GM19351 (cell line): Measurements from ENCODE around the gene STPG2.
A peak's percentile ranks its signal among the peaks of the same experiment; 100 is the strongest.

Source experiments
- ATAC-seq: cut with Tn5 transposase; IDR thresholded peaks from one replicate; pipeline ENCODE4 v1.9.1; 2021; ENCODE audit warnings: mild to moderate bottlenecking, moderate library complexity; ENCODE audit not compliant: unreplicated experiment

The STPG2 gene

GRCh38 chr4:98094118-98094517, 49.2 kb downstream of the STPG2 start:
- ATAC-seq: no peak

- ATAC-seq: no peak
Measured at GRCh38 chr4:98093662-98094061, 49.6 kb downstream of the STPG2 start.

- no peak for ATAC-seq
Measured at GRCh38 chr4:98092833-98093439, 50.3 kb downstream of the STPG2 start.

- ATAC-seq: no peak
Measured at GRCh38 chr4:98081936-98082335, 61.3 kb downstream of the STPG2 start.

GRCh38 chr4:98068495-98068894, 74.8 kb downstream of the STPG2 start:
- no peak for ATAC-seq

GRCh38 chr4:98055800-98056501, 87.3 kb downstream of the STPG2 start:
- ATAC-seq: no peak

- no peak for ATAC-seq
Measured at GRCh38 chr4:98046665-98047064, 96.6 kb downstream of the STPG2 start.

GRCh38 chr4:98030059-98030458, 113.2 kb downstream of the STPG2 start:
- ATAC-seq: no peak

- no peak for ATAC-seq
Measured at GRCh38 chr4:98027827-98028226, 115.4 kb downstream of the STPG2 start.

- peak; percentile 43 for ATAC-seq
Measured at GRCh38 chr4:98026362-98026761, 116.9 kb downstream of the STPG2 start.

GRCh38 chr4:98006814-98007412, 136.4 kb downstream of the STPG2 start:
- ATAC-seq: no peak

- ATAC-seq: no peak
Measured at GRCh38 chr4:98006060-98006459, 137.2 kb downstream of the STPG2 start.

- ATAC-seq: no peak
Measured at GRCh38 chr4:98000940-98001339, 142.3 kb downstream of the STPG2 start.

GRCh38 chr4:97998203-97998602, 145.1 kb downstream of the STPG2 start:
- ATAC-seq: no peak

- no peak for ATAC-seq
Measured at GRCh38 chr4:97994765-97995465, 148.4 kb downstream of the STPG2 start.

GRCh38 chr4:97990409-97990808, 152.9 kb downstream of the STPG2 start:
- ATAC-seq: no peak

- ATAC-seq: no peak
Measured at GRCh38 chr4:97987019-97987648, 156.1 kb downstream of the STPG2 start.

- ATAC-seq: no peak
Measured at GRCh38 chr4:97984545-97985131, 158.6 kb downstream of the STPG2 start.

GRCh38 chr4:97978791-97979488, 164.3 kb downstream of the STPG2 start:
- ATAC-seq: no peak
